Muscle of arm (tissue), 12 donors: ENCODE measurements around the gene CD81. TPM values are rescaled to one million over a fixed set of nuclear protein-coding genes. Genes with fewer than 3 reads are reported as not detected.
"Not testable (repeated sequence)": the region's sequence is repeated elsewhere in the genome, so short reads cannot be mapped to it uniquely, and the experiment has no call there.

Experiments
- DNase-seq: peaks from one replicate; pipeline ENCODE4 v3.0.0-alpha.2; 2013
- polyA plus RNA-seq, 12 donors: library from polyadenylated mRNA; unstranded; fragments of 120-200 nt; gene quantifications; one replicate each; pipeline ENCODE4 v1.2.1, GENCODE V29; 2013; ENCODE audit not compliant: insufficient read length in 12 of 12

Gene CD81
- polyA plus RNA-seq, 12 donors: 322 to 577 (median 435) TPM

- no peak for DNase-seq
Observed at GRCh38 chr11:2348986-2349385, 28.1 kb upstream of the CD81 start.

GRCh38 chr11:2351701-2352100 is 25.4 kb upstream of the CD81 start:
- no peak for DNase-seq

DNA sequence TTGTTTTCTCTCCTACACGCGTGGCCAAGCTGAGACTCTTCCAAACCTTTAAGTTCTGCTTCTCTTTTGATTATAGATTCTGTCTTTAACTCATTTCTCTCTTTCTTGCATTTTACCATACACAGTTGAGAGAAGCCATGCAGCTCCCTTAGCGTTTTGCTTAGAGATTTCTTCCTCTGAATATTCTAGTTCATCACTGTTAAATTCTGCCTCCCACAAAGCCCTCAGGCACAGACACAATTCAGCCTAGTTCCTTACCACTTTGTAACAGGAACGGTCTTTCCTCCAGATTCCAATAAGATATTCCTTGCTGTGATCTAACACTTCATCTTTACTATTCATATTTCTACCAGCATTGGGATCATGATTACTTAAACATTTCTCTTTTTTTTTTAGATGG is 24.7 kb upstream of the CD81 start:
- DNase-seq: no peak

- DNase-seq: no peak
Observed at GRCh38 chr11:2355000-2355644, 22.0 kb upstream of the CD81 start.

- DNase-seq: no peak
Observed at GRCh38 chr11:2357246-2357645, 19.9 kb upstream of the CD81 start.

DNA sequence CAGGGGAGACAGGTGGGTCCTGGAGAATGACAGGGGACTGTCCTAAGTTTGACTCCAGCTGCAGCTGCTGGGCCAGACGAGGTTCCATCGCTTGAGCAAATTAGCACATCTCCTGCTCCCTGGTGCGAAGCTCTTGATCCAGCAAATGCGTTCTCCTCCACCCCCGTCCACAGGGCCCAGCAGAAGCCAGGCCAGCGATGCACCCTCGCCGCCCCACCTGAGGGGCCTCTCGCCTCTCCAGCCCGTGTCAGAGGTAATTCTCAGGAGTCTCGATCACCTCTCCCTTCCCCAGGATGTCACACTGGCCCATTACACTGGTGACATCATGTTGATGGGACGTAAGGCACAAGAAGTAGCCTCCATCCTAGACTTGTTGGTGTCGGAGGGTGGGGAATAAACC is 19.5 kb upstream of the CD81 start:
- DNase-seq: not testable (repeated sequence)

GRCh38 chr11:2358754-2359442 is 18.2 kb upstream of the CD81 start:
- no peak for DNase-seq

- no peak for DNase-seq
Observed at GRCh38 chr11:2359557-2359956, 17.6 kb upstream of the CD81 start.

DNA sequence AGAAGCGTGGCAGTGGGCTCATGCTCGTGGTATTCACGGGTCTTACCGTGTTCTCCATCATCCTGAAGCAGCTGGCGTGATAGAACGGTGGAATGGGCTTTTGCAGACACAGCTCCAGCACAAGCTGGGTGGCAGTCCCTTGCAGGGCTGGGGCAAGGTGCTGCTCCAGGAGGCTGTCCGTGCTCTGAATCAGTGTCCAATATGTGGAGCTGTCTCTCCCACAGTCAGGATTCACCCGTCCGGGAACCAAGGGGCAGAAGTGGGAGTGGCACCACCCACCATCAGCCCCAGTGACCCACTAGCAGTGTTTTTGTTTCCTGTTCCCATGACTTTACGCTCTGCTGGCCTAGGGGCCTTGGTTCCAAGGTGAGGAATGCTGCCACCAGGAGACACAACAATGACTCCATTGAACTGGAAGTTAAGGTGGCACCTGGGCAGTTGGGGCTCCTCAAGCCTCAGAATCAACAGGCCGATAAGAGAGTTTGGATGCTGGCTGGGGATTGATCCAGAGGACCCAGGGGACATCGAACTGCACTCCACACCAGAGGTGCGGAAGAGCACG is 16.9 kb upstream of the CD81 start:
- DNase-seq: no peak

DNA sequence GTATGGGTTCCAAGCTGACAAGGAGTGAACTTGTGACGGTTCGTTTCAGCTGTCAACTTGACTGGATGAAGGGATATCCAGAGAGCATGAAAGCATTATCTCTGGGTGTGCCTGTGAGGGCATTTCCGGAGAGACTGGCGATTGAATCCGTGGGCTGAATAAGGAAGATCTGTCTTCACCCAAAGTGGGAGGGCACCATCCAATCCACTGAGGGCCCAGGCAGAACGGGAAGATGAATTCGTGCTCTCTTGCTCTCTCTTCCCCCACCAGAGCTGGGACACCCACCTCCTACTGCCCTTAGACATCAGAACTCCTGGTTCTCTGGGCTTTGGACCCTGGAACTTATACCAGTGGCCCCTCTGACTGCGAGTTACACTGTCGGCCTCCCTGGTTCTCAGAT is 15.5 kb upstream of the CD81 start:
- no peak for DNase-seq

DNA sequence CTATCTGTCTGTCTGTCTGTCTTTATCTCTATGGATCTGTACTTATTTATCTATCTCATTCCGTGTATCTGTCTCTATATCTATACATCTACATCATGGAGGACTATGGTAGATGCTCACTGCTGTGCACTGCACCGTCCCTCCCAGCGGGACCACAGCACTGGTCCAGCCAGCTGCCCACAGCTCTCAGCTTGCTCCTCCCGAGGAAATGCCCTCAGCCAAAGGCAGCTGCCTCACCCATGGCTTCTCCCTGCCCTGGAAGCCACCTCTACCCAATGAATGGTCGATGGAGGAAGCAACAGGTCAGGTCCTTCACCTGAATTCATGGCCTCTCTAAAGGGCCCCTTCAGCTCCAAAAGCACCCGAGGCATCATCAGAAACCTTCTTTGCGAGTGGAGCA is 14.7 kb upstream of the CD81 start:
- DNase-seq: no peak

GRCh38 chr11:2363130-2363529 is 14.0 kb upstream of the CD81 start:
- DNase-seq: no peak

- DNase-seq: no peak
Observed at GRCh38 chr11:2363577-2364370, 13.3 kb upstream of the CD81 start.

DNA sequence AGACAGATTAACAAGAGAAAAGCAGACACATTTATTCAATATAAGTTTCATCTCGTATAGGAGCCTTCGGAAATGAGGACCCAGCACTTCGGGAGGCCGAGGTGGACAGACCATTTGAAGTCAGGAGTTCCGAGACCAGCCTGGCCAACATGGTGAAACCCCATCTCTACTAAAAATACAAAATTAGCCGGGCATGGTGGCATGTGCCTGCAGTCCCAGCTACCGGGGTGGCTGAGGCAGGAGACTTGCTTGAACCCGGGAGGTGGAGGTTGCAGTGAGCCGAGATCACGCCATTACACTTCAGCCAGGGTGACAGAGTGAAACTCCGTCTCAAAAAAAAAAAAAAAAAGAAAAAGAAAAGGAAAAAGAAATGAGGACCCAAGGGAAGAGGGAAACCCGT is 12.7 kb upstream of the CD81 start:
- DNase-seq: not testable (repeated sequence)

DNA sequence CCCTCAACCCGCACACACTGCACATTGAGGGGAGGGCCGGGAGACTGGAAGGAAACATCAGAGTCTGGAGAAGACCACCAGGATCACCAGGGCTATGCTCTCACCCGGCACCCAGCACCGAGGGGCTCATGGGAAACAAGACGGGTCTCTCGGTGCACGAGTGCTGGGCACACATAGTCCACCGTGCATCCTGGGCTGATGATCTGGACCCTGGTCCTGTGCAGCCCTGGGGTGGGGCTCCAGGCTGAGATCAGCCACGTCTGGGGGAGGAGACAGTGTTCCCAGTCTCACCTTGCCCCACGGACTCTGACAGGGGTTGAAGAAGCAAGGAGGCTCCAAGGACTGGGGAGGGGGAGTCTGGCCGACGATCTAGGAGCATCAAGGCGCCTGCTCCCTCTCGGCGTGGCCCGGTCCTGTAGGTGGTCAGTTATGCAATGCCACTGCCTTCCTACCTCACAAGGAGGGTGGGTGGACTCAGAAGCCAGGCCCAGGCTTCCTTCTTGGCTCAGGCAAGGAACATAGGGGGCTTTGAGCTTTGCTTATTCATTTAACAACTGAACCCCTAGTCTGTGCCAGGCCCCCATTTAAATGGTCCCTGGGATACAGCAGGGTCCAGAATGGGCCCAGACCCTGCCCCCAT is 11.4 kb upstream of the CD81 start:
- DNase-seq: no peak

DNA sequence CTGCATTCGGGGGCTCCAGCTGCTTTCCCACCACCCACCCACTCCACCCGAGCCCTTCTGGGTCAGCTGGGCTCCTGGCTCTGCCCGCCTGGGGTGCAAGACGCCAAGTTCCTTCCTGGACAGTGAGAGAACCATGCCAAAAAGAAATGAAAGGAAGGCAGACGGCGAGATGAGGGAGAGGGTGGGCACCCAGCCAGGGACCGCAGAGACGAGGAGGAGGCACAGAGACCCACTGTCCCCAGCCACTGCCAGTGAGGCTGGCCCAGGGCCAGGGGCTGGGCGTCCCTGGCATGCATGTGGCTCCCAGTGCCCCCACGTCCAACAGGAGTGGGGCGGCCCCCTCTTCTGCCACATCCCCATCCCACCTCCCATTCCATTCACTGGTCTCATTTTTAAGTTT is 10.8 kb upstream of the CD81 start:
- no peak for DNase-seq

DNA sequence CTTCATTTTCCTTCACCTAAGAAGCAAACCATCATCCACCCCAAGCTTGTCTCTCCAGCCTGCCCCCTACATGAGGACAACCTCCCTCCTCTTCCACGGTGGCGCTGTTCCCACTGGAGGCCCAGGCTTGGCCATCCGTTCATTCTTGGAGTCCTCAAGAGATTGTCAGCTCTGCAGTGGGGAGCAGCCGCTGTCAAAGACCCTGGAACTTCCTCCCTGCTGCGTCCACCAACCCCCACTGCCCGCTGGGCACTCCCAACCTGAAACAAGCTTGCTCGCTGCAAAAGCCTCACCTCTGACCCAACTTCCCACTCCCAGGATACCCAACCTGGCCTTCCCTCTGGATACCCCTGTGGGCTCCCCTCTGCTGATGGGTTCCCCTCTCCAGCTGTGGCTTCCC is 10.4 kb upstream of the CD81 start:
- DNase-seq: no peak

DNA sequence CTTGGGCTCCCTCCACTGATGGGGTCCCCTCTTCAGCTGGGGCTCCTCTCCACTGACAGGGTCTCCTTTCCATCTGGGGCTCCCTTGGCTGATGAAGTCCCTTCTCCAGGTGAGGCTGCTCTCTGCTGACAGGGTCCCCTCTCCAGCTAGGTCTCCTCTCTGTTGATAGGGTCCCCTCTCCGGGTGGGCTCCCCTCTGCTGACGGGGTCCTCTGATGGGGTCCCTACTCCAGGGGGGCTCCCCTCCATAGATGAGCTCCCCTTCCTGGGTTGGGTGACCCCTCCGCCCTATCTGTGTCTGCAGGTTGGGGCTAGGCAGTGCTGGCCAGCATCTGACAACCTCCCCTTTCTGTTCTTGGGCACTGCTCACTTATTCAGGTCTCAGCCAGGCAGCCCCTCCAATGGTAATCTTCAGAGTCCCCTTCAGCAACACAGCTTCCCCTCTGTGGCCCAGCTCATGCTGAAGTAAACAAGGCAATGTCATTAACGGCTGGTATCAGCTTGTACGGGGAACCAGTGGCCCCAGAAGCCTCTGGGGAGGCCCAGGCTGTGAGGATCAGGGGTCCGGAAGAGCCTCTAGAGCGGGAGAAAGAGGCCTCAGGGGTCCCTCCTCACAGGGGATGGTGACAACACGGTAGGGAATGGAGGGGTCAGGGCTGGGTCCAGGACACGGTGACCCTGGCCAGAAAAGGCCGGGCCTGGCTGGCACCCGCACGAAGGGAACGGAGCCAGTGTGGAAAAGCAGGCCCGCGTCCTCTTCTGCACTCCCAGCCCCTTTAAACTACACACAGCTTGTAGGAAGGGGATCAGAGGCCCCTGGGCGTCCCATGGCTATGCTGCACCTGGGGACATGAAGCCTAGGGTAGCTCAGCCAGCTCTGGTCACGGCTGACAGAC is 9.6 kb upstream of the CD81 start:
- DNase-seq: no peak

DNA sequence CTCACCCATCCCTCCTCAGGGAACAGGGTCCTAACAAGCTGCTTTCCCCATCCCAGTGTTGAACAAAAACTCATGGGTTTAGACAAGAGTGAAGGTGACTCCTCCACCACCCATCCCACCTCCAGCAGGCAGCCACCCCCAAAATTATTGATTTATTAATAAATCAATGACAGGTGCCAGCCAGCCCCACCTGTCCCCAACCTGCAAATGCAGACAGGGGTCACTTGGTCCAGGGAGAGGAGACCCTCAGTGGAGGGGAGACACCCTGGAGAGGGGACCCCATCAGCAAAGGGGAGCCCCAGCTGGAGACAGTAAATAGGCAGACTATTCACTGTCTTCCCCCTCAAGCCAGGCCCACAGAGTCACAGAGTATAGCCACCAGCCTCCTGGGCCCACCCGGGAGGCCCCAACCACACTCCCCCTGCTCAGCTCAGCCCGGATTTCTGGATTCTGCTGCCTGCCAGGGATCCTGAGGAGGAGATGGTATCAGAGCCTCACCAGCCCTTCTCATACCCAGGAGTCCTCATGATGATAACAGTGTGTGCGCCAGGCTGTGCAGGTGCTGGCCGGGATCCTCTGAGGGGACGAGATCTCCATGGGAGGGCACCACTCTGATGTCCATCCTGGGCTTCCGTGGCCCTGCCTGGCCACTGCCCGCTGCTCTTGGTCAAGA is 8.8 kb upstream of the CD81 start:
- no peak for DNase-seq

- no peak for DNase-seq
Observed at GRCh38 chr11:2368851-2369180, 8.3 kb upstream of the CD81 start.

GRCh38 chr11:2369320-2369719 is 7.8 kb upstream of the CD81 start:
- DNase-seq: no peak
